Endodermal cell (in vitro differentiated cells): Measurements from ENCODE around the gene TIAM2. TPM values are rescaled to one million over a fixed set of nuclear protein-coding genes. Genes with fewer than 3 reads are reported as not detected.

Experiments
- DNase-seq: peaks from one replicate; pipeline ENCODE4 v3.0.0-alpha.2; 2017
- H3K27ac ChIP-seq: 2 replicates; pipeline ENCODE4 v1.5.1; 2013; ENCODE audit warnings: mild to moderate bottlenecking, low read depth, low read length, moderate library complexity
- H3K27me3 ChIP-seq: 2 replicates; pipeline ENCODE4 v1.6.1; 2013; ENCODE audit warnings: mild to moderate bottlenecking, low read length, moderate library complexity; ENCODE audit not compliant: insufficient read depth, control insufficient read depth, poor library complexity, severe bottlenecking
- H3K36me3 ChIP-seq: 2 replicates; pipeline ENCODE4 v1.7.0; 2013; ENCODE audit warnings: mild to moderate bottlenecking, low read length, moderate library complexity; ENCODE audit not compliant: control insufficient read depth, insufficient read depth
- H3K4me1 ChIP-seq: one replicate; pipeline ENCODE4 v1.7.0; 2013; ENCODE audit warnings: low read length; ENCODE audit not compliant: control insufficient read depth, insufficient read depth
- H3K4me3 ChIP-seq: 2 replicates; pipeline ENCODE4 v1.5.1; 2013; ENCODE audit warnings: mild to moderate bottlenecking, low read length, moderate library complexity
- H3K9ac ChIP-seq: 2 replicates; pipeline ENCODE4 v1.6.1; 2013; ENCODE audit warnings: mild to moderate bottlenecking, low read length, moderate library complexity; ENCODE audit not compliant: poor library complexity, severe bottlenecking; ENCODE audit errors: extremely low read depth
- H3K9me3 ChIP-seq: 2 replicates; pipeline ENCODE4 v1.6.1; 2013; ENCODE audit warnings: mild to moderate bottlenecking, low read length, moderate library complexity; ENCODE audit not compliant: control insufficient read depth
- H3K27ac Mint-ChIP-seq: 2 replicates; pipeline ENCODE4 v1.8.0; 2020; ENCODE audit warnings: mixed read lengths
- H3K27me3 Mint-ChIP-seq: 2 replicates; pipeline ENCODE4 v1.8.0; 2021; ENCODE audit warnings: mild to moderate bottlenecking, mixed read lengths; ENCODE audit not compliant: insufficient read depth
- H3K36me3 Mint-ChIP-seq: 2 replicates; pipeline ENCODE4 v1.8.0; 2020; ENCODE audit warnings: low read depth, mixed read lengths
- H3K4me1 Mint-ChIP-seq: 2 replicates; pipeline ENCODE4 v1.8.0; 2020; ENCODE audit warnings: mixed read lengths
- H3K4me3 Mint-ChIP-seq: 2 replicates; pipeline ENCODE4 v1.8.0; 2020; ENCODE audit warnings: mild to moderate bottlenecking, moderate library complexity, mixed read lengths
- H3K9me3 Mint-ChIP-seq: 2 replicates; pipeline ENCODE4 v1.8.0; 2020; ENCODE audit warnings: mild to moderate bottlenecking, mixed read lengths
- CTCF ChIP-seq: fragments of 200-600 bp; sonication (generic); conservative IDR thresholded peaks from 2 replicates; pipeline ENCODE4 v1.5.0; 2021; ENCODE audit warnings: antibody characterized with exemption, mild to moderate bottlenecking
- WGBS, 2 experiments: methylation state at CpG; one replicate each; pipeline versions ENCODE4 v1.1.5 to v1.1.7; 2013; ENCODE audit warnings: missing lambda C conversion rate in 2 of 2, mixed read lengths in 1 of 2; ENCODE audit not compliant: insufficient coverage in 1 of 2, insufficient read length in 1 of 2; 5-methylcytosine and 5-hydroxymethylcytosine counted together
- total RNA-seq, 2 donors: library from RNA; stranded (reverse); fragmentation: NEBNext Ultra II Directional in 1 of 2; extraction: Animal tissue kit (Norgen Biotek cat#: 25700) in 1 of 2; gene quantifications; 2 replicates in 1 of 2; 3 replicates in 1 of 2; pipeline ENCODE4 v1.2.1, GENCODE V29; 2021

TIAM2 gene
- total RNA-seq, 2 donors from 2014 or later: 15.7 to 17.5 TPM

- Mint-ChIP-seq H3K36me3 (no peaks in the 10 kb centered on the region), H3K27me3 (no peaks in the 10 kb centered on the region), H3K27ac (no peak overlapping the region), H3K4me3 (no peak overlapping the region), H3K4me1 (no peaks in the 10 kb centered on the region), H3K9me3 (peaks cover 6% of the 10 kb centered on the region)
- Histone ChIP-seq H3K9me3 (no peaks in the 10 kb centered on the region), H3K36me3 (no peaks in the 10 kb centered on the region), H3K4me3 (no peak overlapping the region), H3K27me3 (no peaks in the 10 kb centered on the region), H3K9ac (no peak overlapping the region), H3K27ac (no peak overlapping the region), H3K4me1 (no peaks in the 10 kb centered on the region)
- no peak for DNase-seq
- 96 to 100% methylated on average over 1 to 3 of the region's 3 CpGs for WGBS, 2 experiments
- TF ChIP-seq CTCF: no peak
These were observed 69.2 kb downstream of the TIAM2 start for GRCh38 chr6:155064303-155064702.

GRCh38 chr6:155066361-155066760 lies 71.2 kb downstream of the TIAM2 start:
- WGBS, 2 experiments: 94 to 98% methylated on average over 6 of the region's 6 CpGs
- peaks cover 5% of the 10 kb centered on the region for H3K9me3 Mint-ChIP-seq
- H3K4me3 Mint-ChIP-seq: no peak overlapping the region
- no peak overlapping the region for H3K27ac Mint-ChIP-seq
- no peaks in the 10 kb centered on the region for H3K36me3 ChIP-seq
- DNase-seq: no peak
- no peaks in the 10 kb centered on the region for H3K27me3 ChIP-seq
- H3K27ac ChIP-seq: no peak overlapping the region
- TF ChIP-seq CTCF: no peak
- no peaks in the 10 kb centered on the region for H3K4me1 ChIP-seq
- no peak overlapping the region for H3K9ac ChIP-seq
- no peaks in the 10 kb centered on the region for H3K27me3 Mint-ChIP-seq
- H3K4me1 Mint-ChIP-seq: no peaks in the 10 kb centered on the region
- no peak overlapping the region for H3K4me3 ChIP-seq
- H3K9me3 ChIP-seq: no peaks in the 10 kb centered on the region
- H3K36me3 Mint-ChIP-seq: no peaks in the 10 kb centered on the region

GRCh38 chr6:155066921-155067680 lies 72.0 kb downstream of the TIAM2 start:
- Histone ChIP-seq H3K27ac (no peak overlapping the region), H3K9ac (no peak overlapping the region), H3K27me3 (no peaks in the 10 kb centered on the region), H3K9me3 (no peaks in the 10 kb centered on the region), H3K4me1 (no peaks in the 10 kb centered on the region), H3K4me3 (no peak overlapping the region), H3K36me3 (no peaks in the 10 kb centered on the region)
- no peaks in the 10 kb centered on the region for H3K9me3 Mint-ChIP-seq
- H3K4me3 Mint-ChIP-seq: no peak overlapping the region
- H3K36me3 Mint-ChIP-seq: no peaks in the 10 kb centered on the region
- 93 to 100% methylated on average over 3 to 7 of the region's 7 CpGs for WGBS, 2 experiments
- H3K27ac Mint-ChIP-seq: no peak overlapping the region
- no peaks in the 10 kb centered on the region for H3K27me3 Mint-ChIP-seq
- TF ChIP-seq CTCF: no peak
- H3K4me1 Mint-ChIP-seq: no peaks in the 10 kb centered on the region
- no peak for DNase-seq
